Measurements from ENCODE around the gene ABCE1. TPM values are rescaled to one million over a fixed set of nuclear protein-coding genes. Genes with fewer than 3 reads are reported as not detected.

ABCE1 gene
- total and polyA plus RNA-seq, 2 of the 8 experiments (the other 6 are each of a cell fraction or from before 2014, with no cell fraction given), result 43.7 to 126 TPM

GRCh38 chr4:145156986-145157385 lies 58.9 kb downstream of the ABCE1 start:
- no peak for TF ChIP-seq CHD1 (IDR thresholded peaks at IDR 0.05; ENCODE audit: low read depth, low read length)
- no peak for TF ChIP-seq EP300 (IDR thresholded peaks at IDR 0.05; ENCODE audit: borderline replicate concordance in 1 of 2, low read depth in 2 of 2, low read length in 2 of 2)
- TF ChIP-seq SIRT6 (IDR thresholded peaks at IDR 0.05; ENCODE audit: low read length), result no peak
- TF ChIP-seq RNF2 (IDR thresholded peaks at IDR 0.05; ENCODE audit: borderline replicate concordance, low read depth, low read length, missing control alignments, poor library complexity, severe bottlenecking), result no peak
- no peak for TF ChIP-seq SP4 (IDR thresholded peaks at IDR 0.05; ENCODE audit: low read length)
- no peak for TF ChIP-seq TCF12 (IDR thresholded peaks at IDR 0.05; ENCODE audit: low read depth, low read length)
- no peak for TF ChIP-seq BCL11A (IDR thresholded peaks at IDR 0.05; ENCODE audit: low read depth in 2 of 2, low read length in 2 of 2)
- no peak for TF ChIP-seq ATF2 (IDR thresholded peaks at IDR 0.05; ENCODE audit: low read length)
- no peak for TF ChIP-seq JUND (IDR thresholded peaks at IDR 0.05; ENCODE audit: low read length)
- no peak for TF ChIP-seq HDAC2 (IDR thresholded peaks at IDR 0.05; ENCODE audit: borderline replicate concordance in 1 of 2, low read depth in 2 of 2, low read length in 2 of 2)
- TF ChIP-seq GABPA (IDR thresholded peaks at IDR 0.05; ENCODE audit: borderline replicate concordance, insufficient read depth, low read length), result no peak
- no peak for TF ChIP-seq CHD2 (IDR thresholded peaks at IDR 0.05; ENCODE audit: low read length)
- Histone ChIP-seq H3K4me3 (ENCODE audit: extremely low read depth in 1 of 4, insufficient read depth in 2 of 4, low read depth in 3 of 4, low read length in 4 of 4) (no peak overlapping the region), H4K20me1 (replicated peaks in 1 of 2; ENCODE audit: control insufficient read depth in 1 of 2, insufficient read depth in 2 of 2, low read length in 2 of 2) (peaks cover 0 to 1% of the 10 kb centered on the region in 2 experiments), H3K79me2 (ENCODE audit: control insufficient read depth in 1 of 2, insufficient read depth in 2 of 2, low read length in 2 of 2) (peaks cover 0 to 4% of the 10 kb centered on the region in 2 experiments; a peak in 2 of 4 replicates), H3K4me2 (ENCODE audit: insufficient read depth in 1 of 2, low read depth in 2 of 2, low read length in 2 of 2) (no peak overlapping the region), H3K14ac (ENCODE audit: insufficient read length) (no peak overlapping the region), H3K36me3 (ENCODE audit: control insufficient read depth in 2 of 4, insufficient read depth in 4 of 4, low read length in 3 of 4) (peaks cover 0 to 49% (median 17%) of the 10 kb centered on the region in 4 experiments; a peak in 6 of 8 replicates), H2BK12ac (ENCODE audit: low read depth, low read length) (no peak overlapping the region), H2AFZ (ENCODE audit: low read length) (no peak overlapping the region), H3K23ac (ENCODE audit: insufficient read length) (no peak overlapping the region), H2BK15ac (ENCODE audit: low read length) (no peak overlapping the region), H3K4me1 (replicated peaks in 1 of 4; ENCODE audit: control insufficient read depth in 3 of 4, insufficient read depth in 4 of 4, low read length in 3 of 4) (no peaks in the 10 kb centered on the region), H4K91ac (replicated peaks; ENCODE audit: insufficient read length, low read length) (no peak overlapping the region), H2AK5ac (ENCODE audit: low read depth, low read length) (no peak overlapping the region), H3K27ac (ENCODE audit: low read depth, low read length) (no peak overlapping the region), H3K23me2 (ENCODE audit: low read depth, low read length) (no peaks in the 10 kb centered on the region), H3K27me3 (replicated peaks in 1 of 4; ENCODE audit: control insufficient read depth in 3 of 4, extremely low read depth in 1 of 4, insufficient read depth in 3 of 4, low read length in 3 of 4) (no peaks in the 10 kb centered on the region), H3K18ac (ENCODE audit: extremely low read depth, low read length) (no peak overlapping the region), H3K9ac (replicated peaks in 1 of 4; ENCODE audit: extremely low read depth in 1 of 4, low read depth in 3 of 4, low read length in 3 of 4) (no peak overlapping the region), H3K79me1 (ENCODE audit: low read depth, low read length) (no peaks in the 10 kb centered on the region), H2BK20ac (ENCODE audit: low read length) (no peak overlapping the region), H4K5ac (ENCODE audit: insufficient read length, low read depth, low read length) (no peak overlapping the region), H4K8ac (ENCODE audit: extremely low read depth, insufficient read depth, low read length) (no peak overlapping the region), H2BK5ac (ENCODE audit: low read depth, low read length) (no peak overlapping the region), H2BK120ac (replicated peaks; ENCODE audit: low read depth, low read length) (no peak overlapping the region), H3K4ac (replicated peaks; ENCODE audit: insufficient read length, low read depth, low read length) (no peak overlapping the region), H3K56ac (replicated peaks; ENCODE audit: insufficient read length, low read depth, low read length) (no peak overlapping the region), H3K9me3 (ENCODE audit: insufficient read depth in 2 of 2, low read depth in 1 of 2, low read length in 1 of 2) (no peaks in the 10 kb centered on the region)
- 84% methylated on average over 2 of the region's 2 CpGs; no CpG with 5 or more reads in 1 of the 2 experiments for WGBS, 2 experiments (ENCODE audit: extremely low coverage in 1 of 2, insufficient coverage in 1 of 2, insufficient read length in 1 of 2, insufficient replicate concordance in 2 of 2, low coverage in 1 of 2, low lambda C conversion rate in 2 of 2, missing lambda C conversion rate in 1 of 2)
- FAIRE-seq, result no peak
- CTCF ChIA-PET (ENCODE audit: partially characterized antibody), result no interaction called here
- no peak for DNase-seq (ENCODE audit: low read depth in 1 of 2, low spot score in 2 of 2)
- POLR2A ChIA-PET (ENCODE audit: partially characterized antibody), result interaction anchor here (0.8 kb wide), 1 partner anchor 22 kb away, joined by 3 read pairs; no protein-coding TSS in a partner anchor
